Measurements from ENCODE around the gene EXOC3L4. TPM values are rescaled to one million over a fixed set of nuclear protein-coding genes. Genes with fewer than 3 reads are reported as not detected.

The EXOC3L4 gene
- total and polyA plus RNA-seq, 2 donors from 2014 or later: 11.6 to 15.6 TPM

DNA sequence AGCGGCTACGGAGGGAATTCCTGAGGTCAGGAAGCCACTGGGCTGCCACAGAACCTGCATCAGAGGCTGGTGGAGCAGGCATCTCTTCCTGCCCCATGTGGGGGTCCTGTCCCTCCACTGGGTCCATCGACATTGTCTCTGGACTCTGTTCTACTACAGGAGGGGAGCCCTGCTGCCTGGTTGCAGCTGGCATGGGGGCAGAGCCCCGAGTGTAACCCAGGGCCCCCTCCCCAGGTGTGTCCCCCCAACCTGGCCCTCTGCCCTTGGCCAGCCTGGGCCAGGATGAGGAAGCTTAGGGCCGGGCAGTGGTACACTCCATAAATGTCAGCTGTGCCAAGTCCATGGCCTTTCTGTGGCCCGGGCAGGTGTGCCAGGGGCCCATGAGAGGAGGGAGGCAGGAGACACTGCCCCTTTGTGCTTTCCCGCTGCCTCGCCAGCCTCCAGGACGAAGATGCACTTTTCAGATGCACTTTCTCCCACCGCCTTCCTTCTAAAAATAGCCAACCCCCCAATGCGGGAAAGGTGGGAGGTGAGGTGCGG is 4.0 kb upstream of the EXOC3L4 start:
- H3K9ac ChIP-seq (ENCODE audit: low read length in 3 of 3): no peak overlapping the region
- no peaks in the 10 kb centered on the region for H3K27me3 ChIP-seq (ENCODE audit: control insufficient read depth, insufficient read depth, low read length)
- H3K4me1 ChIP-seq (ENCODE audit: control insufficient read depth in 2 of 3, insufficient read depth in 2 of 3, low read depth in 1 of 3, low read length in 3 of 3): peaks cover 0 to 9% (median 3%) of the 10 kb centered on the region in 3 donors
- TF ChIP-seq, protein P1, sequence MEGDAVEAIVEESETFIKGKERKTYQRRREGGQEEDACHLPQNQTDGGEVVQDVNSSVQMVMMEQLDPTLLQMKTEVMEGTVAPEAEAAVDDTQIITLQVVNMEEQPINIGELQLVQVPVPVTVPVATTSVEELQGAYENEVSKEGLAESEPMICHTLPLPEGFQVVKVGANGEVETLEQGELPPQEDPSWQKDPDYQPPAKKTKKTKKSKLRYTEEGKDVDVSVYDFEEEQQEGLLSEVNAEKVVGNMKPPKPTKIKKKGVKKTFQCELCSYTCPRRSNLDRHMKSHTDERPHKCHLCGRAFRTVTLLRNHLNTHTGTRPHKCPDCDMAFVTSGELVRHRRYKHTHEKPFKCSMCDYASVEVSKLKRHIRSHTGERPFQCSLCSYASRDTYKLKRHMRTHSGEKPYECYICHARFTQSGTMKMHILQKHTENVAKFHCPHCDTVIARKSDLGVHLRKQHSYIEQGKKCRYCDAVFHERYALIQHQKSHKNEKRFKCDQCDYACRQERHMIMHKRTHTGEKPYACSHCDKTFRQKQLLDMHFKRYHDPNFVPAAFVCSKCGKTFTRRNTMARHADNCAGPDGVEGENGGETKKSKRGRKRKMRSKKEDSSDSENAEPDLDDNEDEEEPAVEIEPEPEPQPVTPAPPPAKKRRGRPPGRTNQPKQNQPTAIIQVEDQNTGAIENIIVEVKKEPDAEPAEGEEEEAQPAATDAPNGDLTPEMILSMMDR (IDR thresholded peaks at IDR 0.05; ENCODE audit: borderline replicate concordance, extremely low read depth, insufficient read depth): no peak
- peak in 1 of 5 donors; percentile 53 for DNase-seq
- H3K27ac ChIP-seq (ENCODE audit: low read depth in 2 of 2, low read length in 2 of 2): no peak overlapping the region
- no peak for FAIRE-seq
- intact Hi-C loops (cut with DNase I): no loop called here
- no peak overlapping the region for H3K4me3 ChIP-seq (ENCODE audit: low read length in 3 of 3)
- H3K9me3 ChIP-seq (ENCODE audit: control insufficient read depth in 2 of 3, insufficient read depth in 1 of 3, low read length in 3 of 3): no peaks in the 10 kb centered on the region
- no peaks in the 10 kb centered on the region for H3K36me3 ChIP-seq (ENCODE audit: control insufficient read depth in 2 of 3, insufficient read depth in 3 of 3, low read length in 3 of 3)

DNA sequence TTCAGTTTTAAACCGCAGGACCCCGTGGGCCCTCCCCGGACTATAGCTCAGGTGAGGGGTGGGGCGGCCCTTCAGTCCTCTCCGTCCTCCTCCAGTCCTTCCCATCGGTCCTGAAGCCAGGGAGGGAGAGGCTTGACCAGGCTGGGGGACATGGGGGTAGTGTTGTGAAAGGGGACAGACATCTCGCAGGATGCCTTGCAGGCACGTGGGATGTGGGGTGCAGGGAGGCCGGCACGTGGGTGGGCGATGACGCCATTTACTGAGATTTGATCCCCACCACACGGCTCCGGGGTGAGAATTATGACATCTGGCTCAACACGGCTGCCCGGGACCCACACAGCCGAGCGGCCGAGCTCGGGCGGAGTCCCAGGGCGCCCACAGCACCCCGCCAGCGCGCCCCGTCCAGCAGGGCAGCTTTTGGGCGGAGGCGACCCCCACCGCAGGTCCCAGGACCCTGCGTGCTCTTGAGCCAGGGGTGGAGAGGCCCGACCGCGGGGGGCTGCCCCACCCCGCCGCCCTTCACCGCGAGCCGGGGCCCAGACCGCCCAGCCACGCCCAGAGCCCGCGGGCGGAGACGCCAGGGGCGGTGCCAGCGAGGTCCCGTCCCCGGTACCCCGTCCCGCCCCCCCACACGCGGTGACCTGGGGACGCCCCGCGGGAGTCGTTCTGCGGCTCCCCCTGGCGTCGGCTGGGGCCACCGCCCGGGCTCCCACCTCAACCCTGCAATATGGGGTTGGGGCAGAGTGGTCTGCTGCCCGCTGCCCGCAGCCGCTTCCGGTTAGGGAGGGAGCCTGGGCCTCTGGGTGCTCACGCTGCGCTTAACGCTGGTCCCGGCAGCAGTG is 3.3 kb upstream of the EXOC3L4 start:
- Histone ChIP-seq H3K27ac (ENCODE audit: low read depth in 2 of 2, low read length in 2 of 2) (peak overlapping the region in 1 of 2 donors; percentile 17), H3K4me1 (ENCODE audit: control insufficient read depth in 2 of 3, insufficient read depth in 2 of 3, low read depth in 1 of 3, low read length in 3 of 3) (peaks cover 0 to 9% (median 3%) of the 10 kb centered on the region in 3 donors), H3K36me3 (ENCODE audit: control insufficient read depth in 2 of 3, insufficient read depth in 3 of 3, low read length in 3 of 3) (no peaks in the 10 kb centered on the region), H3K27me3 (ENCODE audit: control insufficient read depth, insufficient read depth, low read length) (no peaks in the 10 kb centered on the region), H3K4me3 (ENCODE audit: low read length in 3 of 3) (peak overlapping the region in 1 of 3 donors; percentile 37), H3K9me3 (ENCODE audit: control insufficient read depth in 2 of 3, insufficient read depth in 1 of 3, low read length in 3 of 3) (no peaks in the 10 kb centered on the region), H3K9ac (ENCODE audit: low read length in 3 of 3) (no peak overlapping the region)
- intact Hi-C loops (cut with DNase I): no loop called here
- TF ChIP-seq, protein P1 (IDR thresholded peaks at IDR 0.05; ENCODE audit: borderline replicate concordance, extremely low read depth, insufficient read depth): peak; percentile 37
- FAIRE-seq (no peak), DNase-seq (peak in 3 of 5 donors; percentile 55 to 89 (median 71))

DNA sequence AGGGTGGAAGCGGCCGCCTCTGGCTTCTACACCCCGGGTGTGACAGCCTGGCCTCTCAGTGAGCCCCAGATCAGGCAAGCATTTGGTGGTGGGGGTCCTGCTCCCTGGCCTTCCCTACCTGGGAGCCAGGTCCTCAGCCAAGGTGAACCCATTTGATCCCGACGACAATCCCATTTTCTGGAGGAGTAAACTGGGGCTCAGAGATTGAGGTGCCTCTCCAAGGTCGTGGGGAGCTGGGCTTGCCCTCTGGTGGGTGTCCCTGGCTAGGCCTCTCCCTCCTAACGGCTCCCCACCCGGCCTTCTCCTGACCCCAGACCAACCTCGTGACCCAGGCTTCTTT is 2.7 kb upstream of the EXOC3L4 start:
- peak overlapping the region in 1 of 2 donors; percentile 17 for H3K27ac ChIP-seq (ENCODE audit: low read depth in 2 of 2, low read length in 2 of 2)

More for the DNA sequence above, 2.7 kb upstream of the EXOC3L4 start:
- intact Hi-C loops (cut with DNase I): no loop called here
- TF ChIP-seq, protein P1 (IDR thresholded peaks at IDR 0.05; ENCODE audit: borderline replicate concordance, extremely low read depth, insufficient read depth): no peak
- FAIRE-seq (no peak), DNase-seq (no peak)
- H3K4me3 ChIP-seq (ENCODE audit: low read length in 3 of 3): peak overlapping the region in 1 of 3 donors; percentile 37
- no peak overlapping the region for H3K9ac ChIP-seq (ENCODE audit: low read length in 3 of 3)
- H3K27me3 ChIP-seq (ENCODE audit: control insufficient read depth, insufficient read depth, low read length): no peaks in the 10 kb centered on the region
- no peaks in the 10 kb centered on the region for H3K36me3 ChIP-seq (ENCODE audit: control insufficient read depth in 2 of 3, insufficient read depth in 3 of 3, low read length in 3 of 3)
- H3K4me1 ChIP-seq (ENCODE audit: control insufficient read depth in 2 of 3, insufficient read depth in 2 of 3, low read depth in 1 of 3, low read length in 3 of 3): peaks cover 0 to 9% (median 3%) of the 10 kb centered on the region in 3 donors
- H3K9me3 ChIP-seq (ENCODE audit: control insufficient read depth in 2 of 3, insufficient read depth in 1 of 3, low read length in 3 of 3): no peaks in the 10 kb centered on the region
